ENCODE measurements around the gene GABRG2.

Gene GABRG2

DNA sequence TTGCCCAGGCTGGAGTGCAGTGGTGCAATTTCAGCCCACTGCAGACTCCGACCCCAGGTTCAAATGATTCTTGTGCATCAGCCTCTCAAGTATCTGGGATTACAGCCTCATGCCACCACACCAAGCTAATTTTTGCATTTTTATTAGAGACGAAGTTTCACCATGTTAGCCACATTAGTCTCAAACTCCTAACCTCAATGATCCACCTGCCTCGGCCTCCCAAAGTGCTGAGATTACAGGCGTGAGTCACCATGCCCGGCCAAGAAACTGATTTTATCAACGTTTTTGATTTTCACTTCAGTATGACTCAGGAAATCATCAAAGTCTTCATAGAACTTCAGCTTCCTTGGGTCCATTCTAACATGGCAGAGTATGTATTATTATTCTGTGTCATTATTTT lies 125.4 kb downstream of the GABRG2 start:
- no peak for DNase-seq (ENCODE audit: low spot score)

DNA sequence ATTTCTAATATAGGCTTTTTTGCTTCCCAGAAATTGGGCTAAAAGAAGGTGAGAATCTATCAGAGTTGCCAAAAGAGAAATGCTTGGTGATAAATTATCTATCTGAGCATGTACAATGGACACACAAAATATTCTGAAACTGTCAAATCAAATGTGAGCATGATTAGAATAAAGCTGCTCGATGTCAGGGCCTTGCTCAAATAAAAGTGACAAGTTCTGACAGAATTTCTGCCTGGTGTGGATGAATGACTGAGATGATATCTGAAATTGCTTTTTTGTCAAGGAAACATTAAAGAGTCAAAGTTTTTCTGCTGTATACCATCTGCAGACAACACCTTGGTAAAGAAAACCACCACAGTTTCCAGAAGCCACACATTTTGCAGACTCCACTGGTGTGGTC lies 128.8 kb downstream of the GABRG2 start:
- no peak for DNase-seq (ENCODE audit: low spot score)

DNA sequence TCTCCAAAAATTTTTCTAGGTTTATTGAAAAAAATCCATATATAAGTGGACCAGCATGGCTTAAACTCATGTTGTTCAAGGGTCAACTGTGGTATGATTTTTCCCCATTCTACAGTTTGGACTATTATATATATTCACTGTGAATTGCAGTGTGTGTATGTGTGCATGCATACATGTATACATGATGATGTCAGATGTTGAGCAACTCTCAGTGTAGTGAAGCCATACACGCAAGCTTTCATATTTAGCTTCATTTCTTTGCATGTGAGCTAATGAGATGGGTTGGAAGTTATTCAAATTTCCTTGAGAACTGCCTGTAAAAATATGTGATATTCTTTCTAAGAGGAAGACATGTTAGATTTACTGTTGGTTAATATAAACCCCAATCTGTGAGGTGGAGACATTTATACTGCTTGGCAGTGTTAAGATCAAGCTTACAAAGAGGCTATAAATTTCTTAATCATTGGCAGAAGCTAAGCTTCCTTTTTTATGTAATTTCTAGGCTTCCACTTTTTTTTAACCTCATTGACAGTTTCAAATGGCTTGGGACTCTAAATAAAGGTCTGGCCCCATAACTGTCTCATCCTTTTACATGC lies 134.8 kb downstream of the GABRG2 start:
- no peak for DNase-seq (ENCODE audit: low spot score)

All from kidney capillary endothelial cell (primary cell).